ENCODE data around the gene PDP2.
"Not testable (repeated sequence)": the region's sequence is repeated elsewhere in the genome, so short reads cannot be mapped to it uniquely, and the experiment has no call there.

The PDP2 gene

GRCh38 chr16:66853261-66854139 is 26.8 kb upstream of the PDP2 start:
- no peak for DNase-seq

GRCh38 chr16:66856184-66856730 is 24.1 kb upstream of the PDP2 start:
- DNase-seq, result no peak

GRCh38 chr16:66856801-66857200 is 23.5 kb upstream of the PDP2 start:
- DNase-seq, result no peak

GRCh38 chr16:66857437-66857836 is 22.9 kb upstream of the PDP2 start:
- DNase-seq, result no peak

- DNase-seq, result no peak
These were observed 21.4 kb upstream of the PDP2 start for GRCh38 chr16:66858740-66859396.

GRCh38 chr16:66859397-66860068 is 20.8 kb upstream of the PDP2 start:
- DNase-seq, result no peak

GRCh38 chr16:66862023-66862520 is 18.2 kb upstream of the PDP2 start:
- DNase-seq, result no peak

- no peak for DNase-seq
These were observed 16.6 kb upstream of the PDP2 start for GRCh38 chr16:66863707-66864106.

- DNase-seq, result no peak
These were observed 10.9 kb upstream of the PDP2 start for GRCh38 chr16:66869424-66869823.

- not testable (repeated sequence) for DNase-seq
These were observed 9.0 kb upstream of the PDP2 start for GRCh38 chr16:66871363-66871762.

GRCh38 chr16:66871840-66872239 is 8.5 kb upstream of the PDP2 start:
- DNase-seq, result no peak

- no peak for DNase-seq
These were observed 7.8 kb upstream of the PDP2 start for GRCh38 chr16:66872559-66872942.

GRCh38 chr16:66872943-66873684 is 7.2 kb upstream of the PDP2 start:
- DNase-seq, result peak; percentile 81

GRCh38 chr16:66873685-66874055 is 6.6 kb upstream of the PDP2 start:
- no peak for DNase-seq

- no peak for DNase-seq
These were observed 6.1 kb upstream of the PDP2 start for GRCh38 chr16:66874079-66874775.

- no peak for DNase-seq
These were observed 2.2 kb upstream of the PDP2 start for GRCh38 chr16:66878067-66878466.

- DNase-seq, result no peak
These were observed 701 bp downstream of the PDP2 start for GRCh38 chr16:66881014-66881417.

GRCh38 chr16:66881560-66881959 is 1.2 kb downstream of the PDP2 start:
- no peak for DNase-seq

GRCh38 chr16:66881964-66882508 is 1.7 kb downstream of the PDP2 start:
- no peak for DNase-seq

- no peak for DNase-seq
These were observed 2.4 kb downstream of the PDP2 start for GRCh38 chr16:66882702-66883101.

GRCh38 chr16:66885491-66885890 is 5.2 kb downstream of the PDP2 start:
- DNase-seq, result no peak

- DNase-seq, result no peak
These were observed 6.0 kb downstream of the PDP2 start for GRCh38 chr16:66886321-66886720.
